ENCODE measurements around the gene ZNF584.
"Not testable (repeated sequence)": the region's sequence is repeated elsewhere in the genome, so short reads cannot be mapped to it uniquely, and the experiment has no call there.

The ZNF584 gene

GRCh38 chr19:58398087-58398486 lies 10.4 kb upstream of the ZNF584 start:
- POLR2A ChIA-PET (ENCODE audit: low non-redundant PET) = no interaction called here
- CTCF ChIA-PET = no interaction called here
- TF ChIP-seq, protein P1, sequence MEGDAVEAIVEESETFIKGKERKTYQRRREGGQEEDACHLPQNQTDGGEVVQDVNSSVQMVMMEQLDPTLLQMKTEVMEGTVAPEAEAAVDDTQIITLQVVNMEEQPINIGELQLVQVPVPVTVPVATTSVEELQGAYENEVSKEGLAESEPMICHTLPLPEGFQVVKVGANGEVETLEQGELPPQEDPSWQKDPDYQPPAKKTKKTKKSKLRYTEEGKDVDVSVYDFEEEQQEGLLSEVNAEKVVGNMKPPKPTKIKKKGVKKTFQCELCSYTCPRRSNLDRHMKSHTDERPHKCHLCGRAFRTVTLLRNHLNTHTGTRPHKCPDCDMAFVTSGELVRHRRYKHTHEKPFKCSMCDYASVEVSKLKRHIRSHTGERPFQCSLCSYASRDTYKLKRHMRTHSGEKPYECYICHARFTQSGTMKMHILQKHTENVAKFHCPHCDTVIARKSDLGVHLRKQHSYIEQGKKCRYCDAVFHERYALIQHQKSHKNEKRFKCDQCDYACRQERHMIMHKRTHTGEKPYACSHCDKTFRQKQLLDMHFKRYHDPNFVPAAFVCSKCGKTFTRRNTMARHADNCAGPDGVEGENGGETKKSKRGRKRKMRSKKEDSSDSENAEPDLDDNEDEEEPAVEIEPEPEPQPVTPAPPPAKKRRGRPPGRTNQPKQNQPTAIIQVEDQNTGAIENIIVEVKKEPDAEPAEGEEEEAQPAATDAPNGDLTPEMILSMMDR (conservative IDR thresholded peaks at IDR 0.05; ENCODE audit: low read depth) = no peak
- DNase-seq (ENCODE audit: low spot score) = no peak
- peak overlapping the region; percentile 7; the same call in 1 of the 2 replicates for H3K27ac ChIP-seq

DNA sequence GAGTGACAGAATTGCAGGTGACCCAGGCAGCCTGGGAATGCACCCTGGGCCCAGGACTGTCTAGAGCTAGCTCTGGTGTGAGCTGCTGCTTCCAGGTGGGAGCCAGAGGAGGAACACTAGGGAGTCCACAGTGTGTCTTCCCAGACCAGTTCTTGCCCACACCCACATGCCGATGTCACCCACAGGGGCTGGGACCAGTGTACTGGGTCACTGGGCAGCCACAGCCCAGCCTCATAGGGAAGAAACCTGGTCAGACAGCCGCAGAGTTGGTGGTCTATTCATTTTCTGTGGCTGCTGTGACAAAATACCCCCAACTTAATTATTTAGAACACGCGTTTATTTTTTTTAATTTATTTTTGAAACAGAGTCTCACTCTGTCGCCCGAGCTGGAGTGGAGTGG lies 9.9 kb upstream of the ZNF584 start:
- ChIA-PET CTCF (no interaction called here), POLR2A (ENCODE audit: low non-redundant PET) (no interaction called here)
- H3K27ac ChIP-seq = peak overlapping the region; percentile 7; the same call in 1 of the 2 replicates
- no peak for DNase-seq (ENCODE audit: low spot score)
- TF ChIP-seq, protein P1 (conservative IDR thresholded peaks at IDR 0.05; ENCODE audit: low read depth) = no peak

- ChIA-PET CTCF (no interaction called here), POLR2A (ENCODE audit: low non-redundant PET) (no interaction called here)
- TF ChIP-seq, protein P1 (conservative IDR thresholded peaks at IDR 0.05; ENCODE audit: low read depth) = no peak
- no peak for DNase-seq (ENCODE audit: low spot score)
- peak overlapping the region; percentile 79 for H3K27ac ChIP-seq
Measured at GRCh38 chr19:58399903-58400302, 8.5 kb upstream of the ZNF584 start.

DNA sequence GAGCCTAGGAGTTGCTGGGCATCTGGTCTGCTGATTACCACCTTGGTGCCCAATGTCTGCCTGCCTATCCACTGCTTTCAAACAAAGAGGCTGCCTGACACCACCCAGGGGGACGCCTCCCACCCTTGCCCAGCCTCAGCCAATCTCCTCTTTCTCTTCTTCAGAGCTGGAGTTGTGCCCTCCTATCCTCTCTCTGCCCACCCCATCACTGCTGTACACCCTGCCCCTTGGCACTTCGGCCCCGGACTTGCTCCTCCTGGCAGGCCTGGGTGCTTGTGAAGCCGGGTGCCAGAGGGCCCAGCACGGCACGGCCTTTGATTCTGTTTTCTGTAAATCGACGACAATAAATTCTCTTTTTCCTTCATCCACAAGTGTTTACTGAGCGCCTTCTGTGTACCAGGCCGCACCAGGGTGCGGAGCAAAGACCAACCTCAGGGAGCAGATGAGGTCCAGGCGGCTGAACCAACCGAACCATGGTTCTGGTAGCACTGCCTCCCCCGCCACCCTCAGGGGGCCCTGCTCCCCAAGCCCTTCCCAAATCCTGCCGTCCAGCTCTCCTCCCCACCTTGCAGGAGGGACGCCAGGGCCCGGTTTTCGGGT lies 8.0 kb upstream of the ZNF584 start:
- TF ChIP-seq, protein P1 (conservative IDR thresholded peaks at IDR 0.05; ENCODE audit: low read depth) = no peak
- peak overlapping the region; percentile 79 for H3K27ac ChIP-seq
- no peak for DNase-seq (ENCODE audit: low spot score)
- ChIA-PET CTCF (no interaction called here), POLR2A (ENCODE audit: low non-redundant PET) (no interaction called here)

- H3K27ac ChIP-seq = peak overlapping the region; percentile 79
- ChIA-PET CTCF (no interaction called here), POLR2A (ENCODE audit: low non-redundant PET) (no interaction called here)
- TF ChIP-seq, protein P1 (conservative IDR thresholded peaks at IDR 0.05; ENCODE audit: low read depth) = no peak
- peak; percentile 98 for DNase-seq (ENCODE audit: low spot score)
Measured at GRCh38 chr19:58400916-58401839, 7.3 kb upstream of the ZNF584 start.

- TF ChIP-seq, protein P1 (conservative IDR thresholded peaks at IDR 0.05; ENCODE audit: low read depth) = no peak
- CTCF ChIA-PET = no interaction called here
- POLR2A ChIA-PET (ENCODE audit: low non-redundant PET) = interaction anchor here (0.7 kb wide), 1 partner anchor 14 kb away, joined by 8 read pairs; no protein-coding TSS in a partner anchor
- DNase-seq (ENCODE audit: low spot score) = no peak
- H3K27ac ChIP-seq = peak overlapping the region; percentile 79
Measured at GRCh38 chr19:58401840-58402421, 6.5 kb upstream of the ZNF584 start.

GRCh38 chr19:58403920-58404478 lies 4.5 kb upstream of the ZNF584 start:
- POLR2A ChIA-PET (ENCODE audit: low non-redundant PET) = interaction anchor here (0.8 kb wide), 1 partner anchor 54 kb away, joined by 3 read pairs; no protein-coding TSS in a partner anchor
- CTCF ChIA-PET; H3K27ac ChIP-seq; DNase-seq (ENCODE audit: low spot score): not testable (repeated sequence)

All from RWPE1 (cell line).